Measurements from ENCODE around the gene RAPGEF6.

- TF ChIP-seq EP300 (IDR thresholded peaks at IDR 0.05) (no peak), POLR2AphosphoS5 (IDR thresholded peaks at IDR 0.05) (no peak)
Measured at GRCh38 chr5:131613423-131613822, 21.6 kb downstream of the RAPGEF6 start.
